Adrenal gland (tissue), 5 donors: ENCODE results near the gene PLXNA1.

Experiments
- POLR2A ChIP-seq, 2 donors: fragments of 450-650 bp; IDR thresholded peaks; one replicate each; pipeline ENCODE4 v1.6.1; 2017; ENCODE audit warnings: antibody characterized with exemption in 2 of 2, mild to moderate bottlenecking in 2 of 2, moderate library complexity in 1 of 2
- TF ChIP-seq, protein P1 (sequence below), 6 experiments: fragments of 450-650 bp in 4 of 6; fragments of 200-600 bp in 2 of 6; sonication (generic) in 1 of 6; IDR thresholded peaks; 1 replicate in 5 of 6; 2 replicates in 1 of 6; pipeline versions ENCODE4 v1.5.1 to v1.8.0; 2016 to 2021; ENCODE audit warnings: antibody characterized with exemption in 6 of 6, mild to moderate bottlenecking in 2 of 6, moderate library complexity in 1 of 6
- donor health status: DM: no; HTN: no; CAD: no.

- TF ChIP-seq, protein P1, sequence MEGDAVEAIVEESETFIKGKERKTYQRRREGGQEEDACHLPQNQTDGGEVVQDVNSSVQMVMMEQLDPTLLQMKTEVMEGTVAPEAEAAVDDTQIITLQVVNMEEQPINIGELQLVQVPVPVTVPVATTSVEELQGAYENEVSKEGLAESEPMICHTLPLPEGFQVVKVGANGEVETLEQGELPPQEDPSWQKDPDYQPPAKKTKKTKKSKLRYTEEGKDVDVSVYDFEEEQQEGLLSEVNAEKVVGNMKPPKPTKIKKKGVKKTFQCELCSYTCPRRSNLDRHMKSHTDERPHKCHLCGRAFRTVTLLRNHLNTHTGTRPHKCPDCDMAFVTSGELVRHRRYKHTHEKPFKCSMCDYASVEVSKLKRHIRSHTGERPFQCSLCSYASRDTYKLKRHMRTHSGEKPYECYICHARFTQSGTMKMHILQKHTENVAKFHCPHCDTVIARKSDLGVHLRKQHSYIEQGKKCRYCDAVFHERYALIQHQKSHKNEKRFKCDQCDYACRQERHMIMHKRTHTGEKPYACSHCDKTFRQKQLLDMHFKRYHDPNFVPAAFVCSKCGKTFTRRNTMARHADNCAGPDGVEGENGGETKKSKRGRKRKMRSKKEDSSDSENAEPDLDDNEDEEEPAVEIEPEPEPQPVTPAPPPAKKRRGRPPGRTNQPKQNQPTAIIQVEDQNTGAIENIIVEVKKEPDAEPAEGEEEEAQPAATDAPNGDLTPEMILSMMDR (IDR thresholded peaks at IDR 0.05) = no peak
- no peak for TF ChIP-seq POLR2A (IDR thresholded peaks at IDR 0.05)
Observed at GRCh38 chr3:127016461-127016860, 33.5 kb downstream of the PLXNA1 start.
